Measurements from ENCODE around the gene VPS16.

The VPS16 gene

DNA sequence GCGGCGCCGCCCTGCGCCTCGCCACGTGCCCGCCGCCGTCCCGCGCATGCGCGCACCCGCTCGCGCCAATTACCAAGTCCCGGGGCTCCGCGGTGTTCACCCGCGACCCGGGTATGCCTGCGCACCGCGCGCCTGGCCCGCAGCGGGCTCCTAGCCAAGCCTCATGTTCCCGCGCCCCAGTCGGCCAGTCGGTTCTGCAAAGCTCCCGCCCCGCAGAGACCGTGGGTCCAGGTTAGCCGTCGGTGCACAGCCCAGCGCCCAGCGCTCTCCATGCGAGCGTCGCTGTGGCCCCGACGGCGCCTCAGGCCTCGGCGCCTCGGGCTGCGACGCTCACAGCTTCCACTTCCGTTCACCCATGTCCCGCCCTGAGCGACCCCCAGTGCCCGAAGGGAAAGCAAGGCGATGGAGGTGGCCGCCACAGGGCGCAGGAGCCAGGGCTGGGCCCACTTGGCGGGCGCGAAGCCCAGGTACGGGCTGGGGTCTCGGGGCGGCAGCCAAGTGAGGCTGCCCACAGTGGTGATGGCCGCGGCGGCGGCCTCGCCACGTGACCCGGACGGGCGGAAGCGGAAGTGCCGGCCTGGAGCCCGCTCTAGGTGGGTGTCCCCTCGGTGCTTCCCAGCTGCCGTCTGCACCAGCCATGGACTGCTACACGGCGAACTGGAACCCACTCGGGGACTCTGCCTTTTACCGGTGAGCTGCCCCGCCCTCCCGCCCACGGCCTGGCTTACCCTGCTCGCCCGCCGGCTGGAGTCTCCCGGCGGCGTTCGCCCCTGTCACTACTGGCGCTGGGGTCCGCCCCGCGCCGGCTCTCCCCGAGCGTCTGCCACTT, at the start of gene VPS16, which contains the start of gene PCED1A:
TSS of gene VPS16 (plus strand) at position 608 of the 829 bp plus-strand sequence. CDS start at position 638, 30 bp downstream.
TSS of gene PCED1A (minus strand) at position 518 of the 829 bp plus-strand sequence. CDS start 743 bp downstream, outside the sequence.
- Histone ChIP-seq H3K36me3 (peaks cover 0 to 27% (median 5%) of the 10 kb centered on the region in 3 donors), H3K4me1 (peaks cover 0 to 30% (median 17%) of the 10 kb centered on the region in 4 donors), H3K27ac (peak within 1 kb of the TSS; percentile 92 to 95), H3K27me3 (no peaks in the 10 kb centered on the region), H3K9me3 (no peaks in the 10 kb centered on the region), H3K4me3 (peak within 1 kb of the TSS; percentile 89 to 95)
- intact Hi-C loops (cut with DNase I; ENCODE audit: low total_unique reads): no loop called here
- TF ChIP-seq, protein P1, sequence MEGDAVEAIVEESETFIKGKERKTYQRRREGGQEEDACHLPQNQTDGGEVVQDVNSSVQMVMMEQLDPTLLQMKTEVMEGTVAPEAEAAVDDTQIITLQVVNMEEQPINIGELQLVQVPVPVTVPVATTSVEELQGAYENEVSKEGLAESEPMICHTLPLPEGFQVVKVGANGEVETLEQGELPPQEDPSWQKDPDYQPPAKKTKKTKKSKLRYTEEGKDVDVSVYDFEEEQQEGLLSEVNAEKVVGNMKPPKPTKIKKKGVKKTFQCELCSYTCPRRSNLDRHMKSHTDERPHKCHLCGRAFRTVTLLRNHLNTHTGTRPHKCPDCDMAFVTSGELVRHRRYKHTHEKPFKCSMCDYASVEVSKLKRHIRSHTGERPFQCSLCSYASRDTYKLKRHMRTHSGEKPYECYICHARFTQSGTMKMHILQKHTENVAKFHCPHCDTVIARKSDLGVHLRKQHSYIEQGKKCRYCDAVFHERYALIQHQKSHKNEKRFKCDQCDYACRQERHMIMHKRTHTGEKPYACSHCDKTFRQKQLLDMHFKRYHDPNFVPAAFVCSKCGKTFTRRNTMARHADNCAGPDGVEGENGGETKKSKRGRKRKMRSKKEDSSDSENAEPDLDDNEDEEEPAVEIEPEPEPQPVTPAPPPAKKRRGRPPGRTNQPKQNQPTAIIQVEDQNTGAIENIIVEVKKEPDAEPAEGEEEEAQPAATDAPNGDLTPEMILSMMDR (IDR thresholded peaks at IDR 0.05): no peak
- peak; percentile 84 to 92 for DNase-seq

DNA sequence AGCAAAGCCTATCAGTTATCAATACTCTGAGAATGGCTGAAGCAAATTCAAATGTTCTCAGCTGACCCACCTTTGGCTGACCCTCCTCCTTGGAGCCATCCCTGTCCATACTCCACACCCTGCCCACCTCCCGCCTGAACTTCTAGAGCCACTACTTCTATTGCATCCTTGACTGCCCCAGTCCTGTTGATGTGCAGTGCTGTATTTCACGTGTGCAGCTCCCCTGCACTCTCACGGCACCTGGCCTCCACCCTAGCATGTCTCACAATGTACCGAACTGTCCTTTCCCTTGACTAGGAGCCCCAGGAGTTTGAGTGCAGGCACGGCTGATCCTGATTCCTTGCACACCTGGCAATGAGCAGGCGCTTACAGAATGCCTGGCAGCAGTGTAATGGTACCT, 47.1 kb upstream of the VPS16 start:
- no peak for DNase-seq
- Histone ChIP-seq H3K4me3 (no peak overlapping the region), H3K36me3 (no peaks in the 10 kb centered on the region), H3K9me3 (no peaks in the 10 kb centered on the region), H3K27me3 (peaks cover 0 to 81% of the 10 kb centered on the region in 2 donors), H3K4me1 (no peaks in the 10 kb centered on the region), H3K27ac (no peak overlapping the region)
- TF ChIP-seq, protein P1 (IDR thresholded peaks at IDR 0.05): no peak
- intact Hi-C loops (cut with DNase I; ENCODE audit: low total_unique reads): no loop called here

DNA sequence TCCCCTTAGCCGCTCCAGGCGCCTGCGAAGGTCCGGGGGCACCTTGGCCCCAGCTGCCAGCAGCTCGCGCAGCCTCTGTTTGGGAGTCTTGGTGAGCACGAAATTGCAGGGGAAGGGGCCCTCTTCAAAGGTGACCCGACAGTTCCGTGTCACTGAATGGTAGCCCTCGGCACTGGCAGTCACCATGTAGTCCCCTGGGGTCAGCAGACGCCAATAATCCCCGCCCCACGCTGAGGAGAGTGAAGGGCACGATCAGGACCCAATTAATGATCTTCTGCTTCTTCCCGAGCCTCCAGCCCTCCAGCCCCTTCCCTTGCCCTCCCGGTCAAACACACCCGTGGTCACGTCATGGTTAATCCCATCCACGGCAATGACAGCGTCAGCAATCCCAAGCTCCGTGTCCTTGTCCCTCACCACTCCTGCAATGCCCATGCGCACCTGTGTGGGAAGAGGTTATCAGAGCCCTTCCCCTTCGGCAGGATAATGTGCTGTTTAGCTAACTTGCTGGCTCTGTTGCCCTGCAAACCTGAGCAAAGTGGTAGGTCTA, 46.3 kb upstream of the VPS16 start:
- DNase-seq: no peak

DNA sequence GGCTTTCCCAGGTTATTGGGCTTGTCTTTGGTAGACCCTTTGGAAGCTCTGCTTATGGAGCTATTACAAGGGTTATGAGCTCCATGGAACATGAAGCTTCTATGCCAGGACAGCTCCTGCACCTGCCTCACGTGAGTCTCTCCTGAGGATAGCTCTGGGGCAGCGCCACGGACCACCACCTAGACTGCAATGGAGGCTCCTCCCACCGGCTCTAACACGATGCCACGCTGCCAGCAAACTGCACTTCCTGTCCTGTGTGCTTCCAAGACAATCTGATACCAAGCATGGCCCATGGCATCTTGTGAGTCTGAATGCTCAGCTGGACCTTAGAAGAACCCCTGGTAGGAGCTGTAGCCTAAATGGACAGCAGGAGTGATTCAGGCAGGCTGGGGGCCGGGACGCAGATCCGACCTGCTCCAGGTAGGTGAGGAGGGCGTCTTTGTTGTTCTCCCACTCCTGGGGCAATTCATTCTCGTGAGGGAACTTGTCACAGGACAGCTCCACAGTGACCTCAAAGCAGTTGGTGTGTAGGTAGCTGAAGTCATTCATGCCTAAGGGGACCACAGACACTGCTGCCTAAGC, 45.6 kb upstream of the VPS16 start:
- Histone ChIP-seq H3K36me3 (no peaks in the 10 kb centered on the region), H3K27ac (no peak overlapping the region), H3K4me3 (no peak overlapping the region), H3K4me1 (peaks cover 0 to 11% (median 6%) of the 10 kb centered on the region in 4 donors), H3K27me3 (peaks cover 0 to 85% of the 10 kb centered on the region in 2 donors), H3K9me3 (no peaks in the 10 kb centered on the region)
- DNase-seq: no peak
- intact Hi-C loops (cut with DNase I; ENCODE audit: low total_unique reads): no loop called here
- TF ChIP-seq, protein P1 (IDR thresholded peaks at IDR 0.05): no peak

More for the DNA sequence above, 46.3 kb upstream of the VPS16 start:
- Histone ChIP-seq H3K36me3 (no peaks in the 10 kb centered on the region), H3K27ac (no peak overlapping the region), H3K4me1 (peaks cover 0 to 5% (median under 1%) of the 10 kb centered on the region in 4 donors), H3K4me3 (no peak overlapping the region), H3K27me3 (peaks cover 0 to 85% of the 10 kb centered on the region in 2 donors), H3K9me3 (no peaks in the 10 kb centered on the region)
- TF ChIP-seq, protein P1 (IDR thresholded peaks at IDR 0.05): no peak
- intact Hi-C loops (cut with DNase I; ENCODE audit: low total_unique reads): no loop called here

DNA sequence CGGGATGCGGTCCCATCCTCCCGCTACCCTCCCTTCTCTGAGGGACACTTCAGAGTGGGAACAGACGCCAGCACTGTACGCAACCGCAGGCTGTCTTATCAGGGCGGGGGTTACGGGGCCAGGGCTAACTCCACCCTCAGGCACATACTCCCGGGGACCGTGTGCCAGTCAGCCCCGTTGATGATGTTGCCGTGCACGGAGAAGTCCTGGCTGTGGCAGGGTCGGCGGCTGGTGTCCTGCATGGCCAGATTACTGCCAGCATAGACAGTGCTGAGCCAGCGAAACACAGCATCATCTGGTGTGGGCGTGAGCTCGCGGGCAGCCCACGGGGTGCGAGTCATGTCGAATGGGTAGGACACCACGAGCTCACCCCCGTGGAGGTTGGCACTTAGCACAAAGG, 45.1 kb upstream of the VPS16 start:
- H3K36me3 ChIP-seq: no peaks in the 10 kb centered on the region
- no peak for DNase-seq
- peaks cover 0 to 16% (median 10%) of the 10 kb centered on the region in 4 donors for H3K4me1 ChIP-seq
- H3K27me3 ChIP-seq: peaks cover 0 to 89% of the 10 kb centered on the region in 2 donors
- no peak overlapping the region for H3K27ac ChIP-seq
- H3K4me3 ChIP-seq: no peak overlapping the region
- intact Hi-C loops (cut with DNase I; ENCODE audit: low total_unique reads): no loop called here
- H3K9me3 ChIP-seq: no peaks in the 10 kb centered on the region
- TF ChIP-seq, protein P1 (IDR thresholded peaks at IDR 0.05): no peak
